GM21717 (cell line): Measurements from ENCODE around the gene DGCR8.

ENCODE experiments used
- ATAC-seq: cut with Tn5 transposase; IDR thresholded peaks from one replicate; pipeline ENCODE4 v1.9.1; 2021; ENCODE audit warnings: mild to moderate bottlenecking, moderate library complexity; ENCODE audit not compliant: unreplicated experiment

The DGCR8 gene

DNA sequence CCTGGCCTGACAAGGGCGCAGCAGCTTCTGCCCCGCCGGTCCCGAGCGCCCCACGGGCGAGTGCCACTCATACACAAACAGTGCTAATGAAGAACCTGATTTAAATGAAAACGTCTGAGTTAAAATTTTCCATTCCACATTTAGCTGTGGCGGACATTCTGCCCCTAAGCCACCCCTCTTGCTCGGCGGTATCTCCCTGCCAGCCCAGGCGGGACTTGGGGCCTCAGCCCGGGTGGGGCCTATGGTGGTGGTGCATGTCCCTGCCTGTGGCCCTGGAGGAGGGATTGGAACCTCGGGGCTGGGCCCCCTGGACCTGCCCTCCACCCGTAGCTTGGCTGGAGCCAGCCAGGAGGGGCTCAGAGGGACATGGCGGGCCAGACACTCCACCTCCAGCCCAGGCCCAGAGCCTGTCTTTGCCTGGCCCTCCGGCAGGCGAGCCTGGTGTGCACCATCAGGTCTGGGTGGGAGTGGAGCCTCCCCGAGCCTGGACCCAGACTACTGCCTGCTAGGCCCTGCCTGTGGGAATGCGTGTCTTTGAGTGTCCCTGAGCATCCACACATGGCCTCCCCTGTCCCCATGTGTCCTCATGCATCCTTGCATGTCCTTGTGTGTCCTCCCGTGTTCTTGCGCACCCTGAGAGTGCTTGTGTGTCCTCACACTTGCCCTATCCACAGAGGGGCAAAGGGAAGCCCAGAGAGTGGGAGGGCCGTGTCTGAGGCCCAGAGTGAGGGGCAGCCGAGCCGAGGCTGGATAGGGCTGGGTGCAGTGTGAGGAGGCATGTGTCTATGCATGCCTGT, 56.0 kb downstream of the DGCR8 start:
- ATAC-seq = no peak

GRCh38 chr22:20136603-20136873, 56.5 kb downstream of the DGCR8 start:
- no peak for ATAC-seq

DNA sequence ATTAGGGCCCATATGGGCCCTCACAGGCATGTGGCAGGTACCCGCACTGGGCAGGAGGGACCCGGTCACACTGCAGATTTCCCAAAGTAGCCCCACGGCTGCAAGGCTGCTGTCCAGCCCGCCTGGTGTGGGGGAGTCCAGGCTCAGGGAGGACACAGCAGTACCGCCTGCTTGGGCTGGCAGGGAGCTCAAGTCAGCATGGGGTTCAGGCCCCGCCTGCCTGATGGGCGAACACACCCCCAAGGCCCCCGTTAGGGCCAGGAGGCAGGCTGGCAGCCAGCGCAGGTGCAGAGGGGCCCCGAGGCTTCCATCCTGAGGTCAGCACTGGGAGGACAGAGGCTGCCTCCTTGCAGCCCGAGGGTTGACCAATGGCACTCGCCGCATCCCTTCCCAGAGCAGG, 57.1 kb downstream of the DGCR8 start:
- no peak for ATAC-seq

DNA sequence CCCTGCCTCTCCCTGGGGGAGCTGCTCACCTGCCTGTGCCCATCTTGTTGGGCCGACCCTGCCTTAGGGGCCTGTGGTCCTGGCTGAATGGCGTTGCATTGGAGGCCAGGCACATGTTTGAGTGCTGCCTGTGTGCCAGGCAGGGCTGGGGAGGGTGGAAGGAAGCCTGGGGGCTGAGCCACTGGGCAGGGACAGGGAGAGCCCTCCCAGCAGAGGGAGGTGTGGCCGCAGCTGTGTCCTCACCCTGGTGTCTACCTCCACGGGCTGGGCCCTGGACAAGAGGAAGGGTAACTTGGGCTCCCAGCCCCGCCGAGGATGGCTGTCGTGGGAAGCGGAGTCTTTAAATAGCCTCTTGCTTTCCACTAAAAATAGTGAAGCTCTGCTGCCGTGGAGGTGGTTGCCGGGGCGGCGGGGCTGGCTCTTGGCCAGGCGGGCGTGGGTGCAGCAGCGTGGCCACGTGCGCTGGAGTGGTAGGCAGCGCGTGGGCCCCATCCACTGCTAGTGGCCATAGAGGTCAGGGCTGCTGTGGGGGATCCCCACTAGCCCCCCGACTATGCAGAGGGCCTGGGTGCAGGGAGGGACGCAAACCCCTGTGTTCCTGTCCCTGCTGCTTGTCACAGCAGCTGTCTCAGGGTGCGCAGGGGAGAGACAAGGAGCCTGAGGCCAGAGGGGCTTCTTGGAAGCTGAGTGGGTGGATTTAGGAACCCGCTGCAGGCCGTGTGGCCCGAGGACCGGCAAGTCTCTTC, 57.8 kb downstream of the DGCR8 start:
- ATAC-seq = no peak

DNA sequence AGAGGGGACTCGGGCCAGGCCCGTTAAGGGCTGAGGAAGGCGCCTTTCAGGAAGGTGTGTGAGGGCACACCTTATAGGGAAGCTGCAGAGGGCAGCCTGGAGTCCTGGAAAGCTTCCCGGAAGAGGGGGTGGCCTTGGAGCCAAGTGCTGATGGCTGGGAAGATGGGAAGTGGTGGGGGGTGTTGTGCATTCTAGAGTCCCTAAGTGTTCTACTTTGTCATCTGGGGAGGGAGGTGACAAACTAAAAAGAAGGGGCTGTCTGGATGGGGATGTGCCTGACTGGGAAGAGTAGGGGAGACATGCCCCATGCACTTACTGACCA, 58.3 kb downstream of the DGCR8 start:
- no peak for ATAC-seq

DNA sequence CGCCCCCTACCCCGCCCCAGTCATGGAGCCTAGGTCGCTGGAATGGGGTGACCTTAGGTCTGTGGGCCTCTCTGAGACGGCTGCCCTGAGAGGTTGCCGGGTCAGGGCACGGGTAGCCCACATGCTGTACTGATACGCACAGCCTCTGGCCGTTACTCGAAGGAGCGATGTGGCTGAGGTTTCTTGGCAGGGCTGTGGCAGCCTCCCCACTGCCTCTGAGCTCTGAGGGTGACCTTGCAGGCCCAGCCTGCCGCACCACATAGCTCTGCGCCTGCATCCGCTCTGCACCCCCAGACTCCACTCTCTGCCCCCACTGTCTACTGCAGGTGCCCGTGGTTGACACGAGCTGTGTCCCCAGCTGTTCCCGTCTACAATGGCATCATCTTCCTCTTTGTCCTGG, 58.8 kb downstream of the DGCR8 start:
- ATAC-seq = no peak

DNA sequence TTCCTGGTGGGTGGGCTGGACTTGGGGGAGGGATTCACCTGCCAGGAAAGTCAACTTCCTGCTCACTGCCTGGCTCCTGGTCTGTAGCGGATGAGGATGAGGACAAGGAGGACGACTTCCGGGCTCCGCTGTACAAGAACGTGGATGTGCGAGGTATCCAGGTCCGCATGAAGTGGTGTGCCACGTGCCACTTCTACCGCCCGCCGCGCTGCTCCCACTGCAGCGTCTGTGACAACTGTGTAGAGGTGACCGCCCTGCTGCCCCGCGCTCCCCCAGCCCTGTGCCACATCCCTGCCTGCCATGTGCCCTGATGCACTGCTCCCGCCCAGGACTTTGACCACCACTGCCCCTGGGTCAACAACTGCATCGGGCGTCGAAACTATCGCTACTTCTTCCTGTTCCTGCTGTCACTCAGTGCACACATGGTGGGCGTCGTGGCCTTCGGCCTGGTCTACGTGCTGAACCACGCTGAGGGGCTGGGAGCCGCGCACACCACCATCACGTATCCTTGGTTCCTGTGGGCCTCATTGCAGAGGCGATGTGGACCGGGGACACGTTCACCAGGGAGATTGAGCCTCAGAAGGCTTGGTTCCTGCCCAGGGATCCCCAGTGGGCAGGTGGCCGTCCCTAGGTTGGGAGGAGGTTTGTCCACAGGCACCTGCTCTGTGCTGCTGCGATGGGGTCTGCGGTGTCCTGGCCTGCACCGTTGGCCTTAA, 59.5 kb downstream of the DGCR8 start:
- ATAC-seq = no peak

DNA sequence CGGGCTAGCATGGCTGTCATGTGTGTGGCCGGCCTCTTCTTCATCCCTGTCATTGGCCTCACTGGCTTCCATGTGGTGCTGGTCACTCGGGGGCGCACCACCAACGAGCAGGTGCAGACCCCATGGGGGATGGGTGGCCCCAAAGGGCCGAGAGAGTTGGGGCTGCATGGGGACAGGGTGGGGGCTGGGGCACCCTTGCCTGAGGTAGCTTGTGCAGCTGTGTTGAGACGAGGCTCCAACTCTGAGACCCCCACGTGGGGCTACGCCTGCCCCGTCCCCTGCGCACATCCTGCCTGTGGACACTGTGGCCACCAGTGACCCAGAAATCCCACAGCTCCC, 60.0 kb downstream of the DGCR8 start:
- no peak for ATAC-seq

DNA sequence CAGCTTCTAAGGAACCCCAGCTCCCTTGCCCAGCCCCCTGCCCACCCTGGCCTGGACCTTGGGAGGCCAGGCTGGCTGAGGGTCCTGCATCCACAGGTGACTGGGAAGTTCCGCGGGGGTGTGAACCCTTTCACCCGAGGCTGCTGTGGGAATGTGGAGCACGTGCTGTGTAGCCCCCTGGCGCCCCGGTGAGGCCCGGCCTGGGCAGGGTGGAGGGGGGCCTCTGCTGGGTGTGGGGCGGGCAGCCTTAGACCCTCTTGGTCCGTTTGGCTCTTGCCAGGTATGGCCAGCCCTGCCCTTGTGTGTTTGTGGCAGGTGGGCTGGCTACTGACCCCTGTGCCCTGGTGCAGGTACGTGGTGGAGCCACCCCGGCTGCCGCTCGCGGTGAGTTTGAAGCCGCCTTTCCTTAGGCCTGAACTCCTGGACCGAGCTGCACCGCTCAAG, 60.5 kb downstream of the DGCR8 start:
- ATAC-seq = no peak

GRCh38 chr22:20141186-20142077, 61.4 kb downstream of the DGCR8 start:
- ATAC-seq = no peak

DNA sequence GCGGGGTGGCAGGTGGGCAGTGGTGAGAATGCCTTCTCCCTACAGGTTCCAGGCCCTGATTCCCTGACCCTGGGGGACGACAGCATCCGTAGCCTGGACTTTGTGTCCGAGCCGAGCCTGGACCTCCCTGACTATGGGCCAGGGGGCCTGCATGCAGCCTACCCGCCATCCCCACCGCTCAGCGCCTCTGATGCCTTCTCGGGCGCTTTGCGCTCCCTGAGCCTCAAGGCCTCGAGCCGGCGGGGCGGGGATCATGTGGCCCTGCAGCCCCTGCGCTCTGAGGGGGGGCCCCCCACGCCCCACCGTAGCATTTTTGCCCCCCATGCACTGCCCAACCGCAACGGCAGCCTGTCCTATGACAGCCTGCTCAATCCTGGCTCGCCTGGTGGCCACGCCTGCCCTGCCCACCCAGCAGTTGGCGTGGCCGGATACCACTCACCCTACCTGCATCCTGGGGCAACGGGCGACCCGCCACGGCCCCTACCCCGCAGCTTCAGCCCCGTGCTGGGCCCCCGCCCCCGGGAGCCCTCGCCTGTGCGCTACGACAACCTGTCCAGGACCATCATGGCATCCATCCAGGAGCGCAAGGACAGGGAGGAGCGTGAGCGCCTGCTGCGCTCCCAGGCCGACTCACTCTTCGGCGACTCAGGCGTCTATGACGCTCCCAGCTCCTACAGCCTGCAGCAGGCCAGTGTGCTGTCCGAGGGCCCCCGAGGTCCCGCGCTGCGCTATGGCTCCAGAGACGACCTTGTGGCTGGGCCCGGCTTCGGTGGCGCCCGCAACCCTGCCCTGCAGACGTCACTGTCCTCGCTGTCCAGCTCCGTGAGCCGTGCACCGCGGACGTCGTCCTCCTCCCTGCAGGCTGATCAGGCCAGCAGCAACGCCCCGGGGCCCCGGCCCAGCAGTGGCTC, 62.9 kb downstream of the DGCR8 start:
- ATAC-seq = no peak

- no peak for ATAC-seq
These were observed 64.0 kb downstream of the DGCR8 start for GRCh38 chr22:20143883-20144665.

- no peak for ATAC-seq
These were observed 65.3 kb downstream of the DGCR8 start for GRCh38 chr22:20145206-20145831.

- no peak for ATAC-seq
These were observed 65.8 kb downstream of the DGCR8 start for GRCh38 chr22:20145832-20146223.

GRCh38 chr22:20146777-20147176, 66.7 kb downstream of the DGCR8 start:
- ATAC-seq = no peak

GRCh38 chr22:20147237-20147988, 67.4 kb downstream of the DGCR8 start:
- no peak for ATAC-seq

DNA sequence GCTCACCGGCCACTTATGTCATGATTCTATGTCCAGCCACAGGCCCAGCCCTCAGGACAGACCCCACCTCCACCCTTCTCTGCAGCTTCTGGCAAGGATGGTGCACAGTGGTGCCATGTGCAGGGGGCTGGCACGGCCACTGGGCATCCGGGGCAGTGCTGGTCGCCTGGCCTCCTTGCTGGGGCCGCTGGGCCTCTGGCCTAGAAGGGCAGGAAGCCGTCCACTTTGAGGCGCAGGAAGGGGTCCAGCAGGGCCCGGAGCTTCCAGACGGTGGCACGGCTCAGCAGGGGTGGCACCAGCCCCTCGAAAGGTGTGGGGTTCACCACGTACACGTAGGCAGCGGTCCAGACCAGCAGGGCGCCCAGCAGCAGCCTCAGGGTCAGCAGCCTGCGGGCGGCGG, 68.4 kb downstream of the DGCR8 start:
- no peak for ATAC-seq
